ENCODE measurements around the gene KCTD10. TPM values are rescaled to one million over a fixed set of nuclear protein-coding genes. Genes with fewer than 3 reads are reported as not detected.

KCTD10 gene
- total and polyA plus RNA-seq, 9 of the 15 experiments (the other 6 are each of a cell fraction or from before 2014, with no cell fraction given): 1.9 to 37.5 (median 15.7) TPM

GRCh38 chr12:109477185-109477962 lies at the start of gene KCTD10, which contains the start of gene UBE3B (continued):
- TF ChIP-seq NCOA2 (IDR thresholded peaks at IDR 0.05; ENCODE audit: partially characterized antibody in 2 of 2): peak in 1 of 2 experiments; percentile 97
- no peak for TF ChIP-seq EWSR1 (IDR thresholded peaks at IDR 0.05; ENCODE audit: borderline replicate concordance, low read depth, partially characterized antibody)
- peak; percentile 91 for TF ChIP-seq ETV5 (CRISPR knock-in tag; IDR thresholded peaks at IDR 0.05; ENCODE audit: low read depth)
- no peak for TF ChIP-seq ZNF263 (CRISPR knock-in tag; IDR thresholded peaks at IDR 0.05; ENCODE audit: borderline replicate concordance)
- TF ChIP-seq MBD2 (IDR thresholded peaks at IDR 0.05; ENCODE audit: borderline replicate concordance, low read depth): peak; percentile 96
- TF ChIP-seq, protein P1, sequence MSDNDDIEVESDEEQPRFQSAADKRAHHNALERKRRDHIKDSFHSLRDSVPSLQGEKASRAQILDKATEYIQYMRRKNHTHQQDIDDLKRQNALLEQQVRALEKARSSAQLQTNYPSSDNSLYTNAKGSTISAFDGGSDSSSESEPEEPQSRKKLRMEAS (CRISPR knock-in tag; IDR thresholded peaks at IDR 0.05): 0 out of 2 replicates have a peak, but pooled peaks have one; percentile 7
- no peak for TF ChIP-seq SETDB1 (IDR thresholded peaks at IDR 0.05; ENCODE audit: low read length)
- TF ChIP-seq RBM34 (IDR thresholded peaks at IDR 0.05; ENCODE audit: borderline replicate concordance, insufficient read depth, low read length): no peak
- TF ChIP-seq, protein P2, sequence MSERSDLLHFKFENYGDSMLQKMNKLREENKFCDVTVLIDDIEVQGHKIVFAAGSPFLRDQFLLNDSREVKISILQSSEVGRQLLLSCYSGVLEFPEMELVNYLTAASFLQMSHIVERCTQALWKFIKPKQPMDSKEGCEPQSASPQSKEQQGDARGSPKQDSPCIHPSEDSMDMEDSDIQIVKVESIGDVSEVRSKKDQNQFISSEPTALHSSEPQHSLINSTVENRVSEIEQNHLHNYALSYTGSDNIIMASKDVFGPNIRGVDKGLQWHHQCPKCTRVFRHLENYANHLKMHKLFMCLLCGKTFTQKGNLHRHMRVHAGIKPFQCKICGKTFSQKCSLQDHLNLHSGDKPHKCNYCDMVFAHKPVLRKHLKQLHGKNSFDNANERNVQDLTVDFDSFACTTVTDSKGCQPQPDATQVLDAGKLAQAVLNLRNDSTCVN (CRISPR knock-in tag; IDR thresholded peaks at IDR 0.05): no peak
- TF ChIP-seq CBX3 (IDR thresholded peaks at IDR 0.05; ENCODE audit: borderline replicate concordance in 1 of 2, low read length in 2 of 2): no peak
- TF ChIP-seq TCFL5 (CRISPR knock-in tag; conservative IDR thresholded peaks at IDR 0.05): no peak
- TF ChIP-seq PURB (CRISPR knock-in tag; IDR thresholded peaks at IDR 0.05; ENCODE audit: low read depth): no peak
- TF ChIP-seq POLR2AphosphoS5 (IDR thresholded peaks at IDR 0.05; ENCODE audit: control insufficient read depth, insufficient read depth, low read depth, low read length): peak; percentile 50
- no peak for TF ChIP-seq KAT2B (IDR thresholded peaks at IDR 0.05; ENCODE audit: low read depth, low read length)
- peak; percentile 93 for TF ChIP-seq POLR2A (conservative IDR thresholded peaks at IDR 0.05)
- TF ChIP-seq HNRNPL (IDR thresholded peaks at IDR 0.05; ENCODE audit: low read depth, low read length): no peak
- no peak for TF ChIP-seq DEAF1 (CRISPR knock-in tag; IDR thresholded peaks at IDR 0.05)
- TF ChIP-seq, protein P3, sequence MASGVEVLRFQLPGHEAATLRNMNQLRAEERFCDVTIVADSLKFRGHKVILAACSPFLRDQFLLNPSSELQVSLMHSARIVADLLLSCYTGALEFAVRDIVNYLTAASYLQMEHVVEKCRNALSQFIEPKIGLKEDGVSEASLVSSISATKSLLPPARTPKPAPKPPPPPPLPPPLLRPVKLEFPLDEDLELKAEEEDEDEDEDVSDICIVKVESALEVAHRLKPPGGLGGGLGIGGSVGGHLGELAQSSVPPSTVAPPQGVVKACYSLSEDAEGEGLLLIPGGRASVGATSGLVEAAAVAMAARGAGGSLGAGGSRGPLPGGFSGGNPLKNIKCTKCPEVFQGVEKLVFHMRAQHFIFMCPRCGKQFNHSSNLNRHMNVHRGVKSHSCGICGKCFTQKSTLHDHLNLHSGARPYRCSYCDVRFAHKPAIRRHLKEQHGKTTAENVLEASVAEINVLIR (CRISPR knock-in tag; IDR thresholded peaks at IDR 0.05): peak; percentile 59; the same call in 1 of the 2 replicates
- TF ChIP-seq GTF3C2 (IDR thresholded peaks at IDR 0.05; ENCODE audit: borderline replicate concordance, extremely low read depth, insufficient read length): no peak
